Adipose tissue (tissue), 3 donors: ENCODE data around the gene NPM3. TPM values are rescaled to one million over a fixed set of nuclear protein-coding genes. Genes with fewer than 3 reads are reported as not detected.

ENCODE experiments used
- H3K27ac ChIP-seq: one replicate; pipeline ENCODE4 v1.5.1; 2013; ENCODE audit warnings: low read depth, low read length
- WGBS, 3 donors: extraction: QIAGEN DNeasy Blood & Tissue Kit; methylation state at CpG; one replicate each; pipeline ENCODE4 v1.1.7; 2013; 5-methylcytosine and 5-hydroxymethylcytosine counted together
- polyA plus RNA-seq, 3 donors: library from polyadenylated mRNA; stranded (reverse); fragments of 200-250 nt; gene quantifications; one replicate each; pipeline ENCODE4 v1.2.3, GENCODE V29; 2013
- donor health status: healthy with polysubstance abuse.
- donor health status: Bipolar disorder and iron deficiency.
- donor health status: healthy.

Gene NPM3
- polyA plus RNA-seq, 3 donors: 18.1 to 38.1 (median 26.5) TPM

- 60 to 69% (median 67%) methylated on average over 14 of the region's 14 CpGs for WGBS, 3 donors
- no peak overlapping the region for H3K27ac ChIP-seq
These were observed 15.1 kb downstream of the NPM3 start for GRCh38 chr10:101767966-101768790.

- 42 to 52% (median 42%) methylated on average over 6 of the region's 6 CpGs for WGBS, 3 donors
- no peak overlapping the region for H3K27ac ChIP-seq
These were observed 15.7 kb downstream of the NPM3 start for GRCh38 chr10:101767600-101767945.

GRCh38 chr10:101766753-101767599, 16.3 kb downstream of the NPM3 start:
- 74 to 76% (median 76%) methylated on average over 12 of the region's 12 CpGs for WGBS, 3 donors
- H3K27ac ChIP-seq: no peak overlapping the region

- WGBS, 3 donors: 75 to 82% (median 81%) methylated on average over 6 of the region's 6 CpGs
- H3K27ac ChIP-seq: no peak overlapping the region
These were observed 16.9 kb downstream of the NPM3 start for GRCh38 chr10:101766306-101766705.

GRCh38 chr10:101763141-101763846, 20.0 kb downstream of the NPM3 start:
- 85 to 89% (median 86%) methylated on average over 10 of the region's 10 CpGs for WGBS, 3 donors
- H3K27ac ChIP-seq: no peak overlapping the region

GRCh38 chr10:101762736-101763135, 20.5 kb downstream of the NPM3 start:
- 91 to 94% (median 93%) methylated on average over 5 of the region's 5 CpGs for WGBS, 3 donors
- H3K27ac ChIP-seq: no peak overlapping the region

- WGBS, 3 donors: 76 to 85% (median 78%) methylated on average over 9 of the region's 9 CpGs
These were observed 22.0 kb downstream of the NPM3 start for GRCh38 chr10:101761226-101761625.

GRCh38 chr10:101760510-101760909, 22.7 kb downstream of the NPM3 start:
- WGBS, 3 donors: 70 to 82% (median 76%) methylated on average over 3 of the region's 3 CpGs
- H3K27ac ChIP-seq: no peak overlapping the region

More at GRCh38 chr10:101761226-101761625, 22.0 kb downstream of the NPM3 start:
- no peak overlapping the region for H3K27ac ChIP-seq

GRCh38 chr10:101759309-101760247, 23.7 kb downstream of the NPM3 start:
- WGBS, 3 donors: 69 to 73% (median 72%) methylated on average over 12 of the region's 12 CpGs
- no peak overlapping the region for H3K27ac ChIP-seq

GRCh38 chr10:101758858-101759257, 24.4 kb downstream of the NPM3 start:
- WGBS, 3 donors: 79 to 90% (median 87%) methylated on average over 2 of the region's 2 CpGs
- no peak overlapping the region for H3K27ac ChIP-seq

GRCh38 chr10:101752241-101752640, 31.0 kb downstream of the NPM3 start:
- WGBS, 3 donors: 59 to 75% (median 73%) methylated on average over 3 of the region's 3 CpGs
- no peak overlapping the region for H3K27ac ChIP-seq

GRCh38 chr10:101749047-101750016, 33.9 kb downstream of the NPM3 start:
- 71 to 84% (median 78%) methylated on average over 19 of the region's 19 CpGs for WGBS, 3 donors
- no peak overlapping the region for H3K27ac ChIP-seq

- no peak overlapping the region for H3K27ac ChIP-seq
- 77 to 89% (median 83%) methylated on average over 3 of the region's 3 CpGs for WGBS, 3 donors
These were observed 34.8 kb downstream of the NPM3 start for GRCh38 chr10:101748496-101748895.

- H3K27ac ChIP-seq: no peak overlapping the region
- WGBS, 3 donors: 61 to 70% (median 65%) methylated on average over 9 of the region's 9 CpGs
These were observed 38.1 kb downstream of the NPM3 start for GRCh38 chr10:101745074-101745696.

GRCh38 chr10:101744267-101744666, 39.0 kb downstream of the NPM3 start:
- no peak overlapping the region for H3K27ac ChIP-seq
- WGBS, 3 donors: 72 to 80% (median 78%) methylated on average over 3 of the region's 3 CpGs

GRCh38 chr10:101741938-101742337, 41.3 kb downstream of the NPM3 start:
- WGBS, 3 donors: 48 to 50% (median 50%) methylated on average over 2 of the region's 2 CpGs
- no peak overlapping the region for H3K27ac ChIP-seq
